DOHH2 (cell line): ENCODE data around the gene LCAT.

Experiments
- H3F3A ChIP-seq: fragments of 200-600 bp; sonication (generic), shearing (Covaris generic); 2 replicates; pipeline ENCODE4 v1.6.0; 2016; ENCODE audit warnings: antibody characterized with exemption, mild to moderate bottlenecking; ENCODE audit not compliant: control insufficient read depth, insufficient read depth
- H3K27ac ChIP-seq: fragments of 200-600 bp; sonication (generic); 2 replicates; pipeline ENCODE4 v1.5.1; 2014; ENCODE audit warnings: low read depth, mild to moderate bottlenecking, low read length, moderate library complexity
- H3K27me3 ChIP-seq: fragments of 200-600 bp; sonication (generic); 2 replicates; pipeline ENCODE4 v1.6.1; 2014; ENCODE audit warnings: mild to moderate bottlenecking, low read length, mixed read lengths; ENCODE audit not compliant: control insufficient read depth
- H3K36me3 ChIP-seq: fragments of 200-600 bp; sonication (generic); 2 replicates; pipeline ENCODE4 v1.6.1; 2014; ENCODE audit warnings: mild to moderate bottlenecking, low read length, moderate library complexity, mixed read lengths; ENCODE audit not compliant: control insufficient read depth
- H3K4me1 ChIP-seq: fragments of 200-600 bp; sonication (generic); 2 replicates; pipeline ENCODE4 v1.6.1; 2014; ENCODE audit warnings: mild to moderate bottlenecking, low read length, mixed read lengths; ENCODE audit not compliant: control insufficient read depth
- H3K4me2 ChIP-seq: fragments of 200-600 bp; sonication (generic); 2 replicates; pipeline ENCODE4 v1.6.0; 2014; ENCODE audit warnings: mild to moderate bottlenecking, low read length, moderate library complexity
- H3K4me3 ChIP-seq: fragments of 200-600 bp; sonication (generic); 2 replicates; pipeline ENCODE4 v1.5.1; 2014; ENCODE audit warnings: mild to moderate bottlenecking, low read length, mixed read lengths
- H3K79me2 ChIP-seq: fragments of 200-600 bp; sonication (generic); 2 replicates; pipeline ENCODE4 v1.6.1; 2014; ENCODE audit warnings: mild to moderate bottlenecking, low read length, mixed read lengths; ENCODE audit not compliant: control insufficient read depth
- H3K9me2 ChIP-seq: fragments of 200-600 bp; sonication (generic); replicated peaks from 2 replicates; pipeline ENCODE4 v1.6.1; 2014; ENCODE audit warnings: mild to moderate bottlenecking, low read length, mixed read lengths; ENCODE audit not compliant: control insufficient read depth
- H3K9me3 ChIP-seq: fragments of 200-600 bp; sonication (generic); 2 replicates; pipeline ENCODE4 v1.6.1; 2014; ENCODE audit warnings: antibody characterized with exemption, low read length, mixed read lengths; ENCODE audit not compliant: control insufficient read depth, insufficient read depth
- H4K20me1 ChIP-seq: fragments of 200-600 bp; sonication (generic); 2 replicates; pipeline ENCODE4 v1.6.0; 2014; ENCODE audit warnings: low read depth, mild to moderate bottlenecking, antibody characterized with exemption, low read length, moderate library complexity; ENCODE audit not compliant: control insufficient read depth, insufficient read depth
- CTCF ChIP-seq: fragments of 200-600 bp; sonication (generic); IDR thresholded peaks from one replicate; pipeline ENCODE4 v1.5.1; 2014; ENCODE audit warnings: antibody characterized with exemption, mild to moderate bottlenecking, low read depth, low read length; ENCODE audit not compliant: poor library complexity, severe bottlenecking
- EZH2phosphoT487 ChIP-seq: fragments of 200-600 bp; sonication (generic); IDR thresholded peaks from 2 replicates; pipeline ENCODE4 v1.6.1; 2017; ENCODE audit warnings: borderline replicate concordance, mild to moderate bottlenecking, antibody characterized with exemption, low read length, moderate library complexity, mixed read lengths

Gene LCAT

GRCh38 chr16:67963662-67964321, 19.9 kb upstream of the LCAT start:
- H3K36me3 ChIP-seq: no peaks in the 10 kb centered on the region; the same call in 1 of the 2 replicates
- 0 out of 2 replicates have a peak, but pooled peaks cover 3% of the 10 kb centered on the region for H4K20me1 ChIP-seq
- no peaks in the 10 kb centered on the region for H3K27me3 ChIP-seq
- no peak overlapping the region for H3K27ac ChIP-seq
- no peaks in the 10 kb centered on the region for H3K9me3 ChIP-seq
- peaks cover 21% of the 10 kb centered on the region for H3K4me1 ChIP-seq
- H3K79me2 ChIP-seq: 0 out of 2 replicates have a peak, but pooled peaks cover 6% of the 10 kb centered on the region
- H3F3A ChIP-seq: peaks cover 7% of the 10 kb centered on the region; the same call in 1 of the 2 replicates
- TF ChIP-seq CTCF: no peak
- no peak for TF ChIP-seq EZH2phosphoT487
- H3K4me3 ChIP-seq: no peak overlapping the region
- H3K9me2 ChIP-seq: no peaks in the 10 kb centered on the region
- H3K4me2 ChIP-seq: no peak overlapping the region

- no peaks in the 10 kb centered on the region for H3K27me3 ChIP-seq
- no peaks in the 10 kb centered on the region; the same call in 1 of the 2 replicates for H3K36me3 ChIP-seq
- H3K79me2 ChIP-seq: 0 out of 2 replicates have a peak, but pooled peaks cover 6% of the 10 kb centered on the region
Measured at GRCh38 chr16:67963292-67963661, 19.4 kb upstream of the LCAT start.

GRCh38 chr16:67962135-67962534, 18.2 kb upstream of the LCAT start:
- peaks cover 9% of the 10 kb centered on the region for H3K4me1 ChIP-seq

More at GRCh38 chr16:67963292-67963661, 19.4 kb upstream of the LCAT start:
- no peak overlapping the region for H3K4me3 ChIP-seq
- no peaks in the 10 kb centered on the region for H3K9me3 ChIP-seq
- peaks cover 7% of the 10 kb centered on the region; the same call in 1 of the 2 replicates for H3F3A ChIP-seq
- TF ChIP-seq CTCF (no peak), EZH2phosphoT487 (no peak)
- H3K27ac ChIP-seq: no peak overlapping the region
- 0 out of 2 replicates have a peak, but pooled peaks cover 3% of the 10 kb centered on the region for H4K20me1 ChIP-seq
- no peaks in the 10 kb centered on the region for H3K9me2 ChIP-seq
- peaks cover 18% of the 10 kb centered on the region for H3K4me1 ChIP-seq
- no peak overlapping the region for H3K4me2 ChIP-seq

More at GRCh38 chr16:67962135-67962534, 18.2 kb upstream of the LCAT start:
- H3K4me3 ChIP-seq: no peak overlapping the region
- no peaks in the 10 kb centered on the region for H3K9me2 ChIP-seq
- H3K79me2 ChIP-seq: 0 out of 2 replicates have a peak, but pooled peaks cover 6% of the 10 kb centered on the region
- H3F3A ChIP-seq: peaks cover 7% of the 10 kb centered on the region; the same call in 1 of the 2 replicates
- no peaks in the 10 kb centered on the region for H3K9me3 ChIP-seq
- no peaks in the 10 kb centered on the region; the same call in 1 of the 2 replicates for H3K36me3 ChIP-seq
- H4K20me1 ChIP-seq: 0 out of 2 replicates have a peak, but pooled peaks cover 3% of the 10 kb centered on the region
- H3K27ac ChIP-seq: no peak overlapping the region
- TF ChIP-seq EZH2phosphoT487 (no peak), CTCF (no peak)
- H3K4me2 ChIP-seq: no peak overlapping the region
- no peaks in the 10 kb centered on the region for H3K27me3 ChIP-seq
